ENCODE measurements around the gene UGP2. TPM values are rescaled to one million over a fixed set of nuclear protein-coding genes. Genes with fewer than 3 reads are reported as not detected.

UGP2 gene
- total and polyA plus RNA-seq, 2 of the 8 experiments (the other 6 are each of a cell fraction or from before 2014, with no cell fraction given): 278 to 956 TPM

- no peak overlapping the region for H2AK5ac ChIP-seq (ENCODE audit: low read depth, low read length)
- CTCF ChIA-PET (ENCODE audit: partially characterized antibody): interaction anchor here (0.9 to 5.1 kb wide), 5 partner anchors 9 to 154 kb away, joined by 3 to 19 read pairs (median 9); no protein-coding TSS in a partner anchor
- no peak overlapping the region for H2BK12ac ChIP-seq (ENCODE audit: low read depth, low read length)
- H3K23me2 ChIP-seq (ENCODE audit: low read depth, low read length): peaks cover 8% of the 10 kb centered on the region
- DNase-seq (ENCODE audit: low read depth in 1 of 2, low spot score in 2 of 2): no peak
- no peak overlapping the region for H2BK5ac ChIP-seq (ENCODE audit: low read depth, low read length)
- H3K79me2 ChIP-seq (ENCODE audit: control insufficient read depth in 1 of 2, insufficient read depth in 2 of 2, low read length in 2 of 2): peaks cover 44 to 92% of the 10 kb centered on the region in 2 experiments
- no peak overlapping the region for H4K8ac ChIP-seq (ENCODE audit: extremely low read depth, insufficient read depth, low read length)
- H3K4me2 ChIP-seq (ENCODE audit: insufficient read depth in 1 of 2, low read depth in 2 of 2, low read length in 2 of 2): peak overlapping the region; percentile 78 to 94
- POLR2A ChIA-PET (ENCODE audit: partially characterized antibody): interaction anchor here (0.6 to 10.8 kb wide), 13 partner anchors 8 to 256 kb away, joined by 3 to 297 read pairs (median 4); partner anchors contain the start of genes MDH1 and WDPCP
- peak overlapping the region; percentile 78 for H4K5ac ChIP-seq (ENCODE audit: insufficient read length, low read depth, low read length)
- WGBS, 2 experiments (ENCODE audit: extremely low coverage in 1 of 2, insufficient coverage in 1 of 2, insufficient read length in 1 of 2, insufficient replicate concordance in 2 of 2, low coverage in 1 of 2, low lambda C conversion rate in 2 of 2, missing lambda C conversion rate in 1 of 2): 42% methylated on average over 3 of the region's 3 CpGs; no CpG with 5 or more reads in 1 of the 2 experiments
- H4K20me1 ChIP-seq (replicated peaks in 1 of 2; ENCODE audit: control insufficient read depth in 1 of 2, insufficient read depth in 2 of 2, low read length in 2 of 2): peaks cover 11 to 13% of the 10 kb centered on the region in 2 experiments
- peaks cover 0 to 26% (median 1%) of the 10 kb centered on the region in 4 experiments; a peak in 4 of 7 replicates for H3K4me1 ChIP-seq (replicated peaks in 1 of 4; ENCODE audit: control insufficient read depth in 3 of 4, insufficient read depth in 4 of 4, low read length in 3 of 4)
- peak overlapping the region in 3 of 4 experiments; percentile 23 to 83 (median 46); a peak in 3 of 7 replicates for H3K9ac ChIP-seq (replicated peaks in 1 of 4; ENCODE audit: extremely low read depth in 1 of 4, low read depth in 3 of 4, low read length in 3 of 4)
- no peak overlapping the region for H2BK20ac ChIP-seq (ENCODE audit: low read length)
- H3K18ac ChIP-seq (ENCODE audit: extremely low read depth, low read length): no peak overlapping the region; the same call in 1 of the 2 replicates
- H3K9me3 ChIP-seq (ENCODE audit: insufficient read depth in 2 of 2, low read depth in 1 of 2, low read length in 1 of 2): no peaks in the 10 kb centered on the region
- H3K27ac ChIP-seq (ENCODE audit: low read depth, low read length): peak overlapping the region; percentile 16; the same call in 1 of the 2 replicates
- no peak overlapping the region for H3K14ac ChIP-seq (ENCODE audit: insufficient read length)
- no peak overlapping the region for H2AFZ ChIP-seq (ENCODE audit: low read length)
- no peak overlapping the region for H3K4ac ChIP-seq (replicated peaks; ENCODE audit: insufficient read length, low read depth, low read length)
- no peaks in the 10 kb centered on the region for H3K27me3 ChIP-seq (replicated peaks in 1 of 4; ENCODE audit: control insufficient read depth in 3 of 4, extremely low read depth in 1 of 4, insufficient read depth in 3 of 4, low read length in 3 of 4)
- no peaks in the 10 kb centered on the region for H3K79me1 ChIP-seq (ENCODE audit: low read depth, low read length)
- peak overlapping the region; percentile 94 to 100 (median 97) for H3K4me3 ChIP-seq (ENCODE audit: extremely low read depth in 1 of 4, insufficient read depth in 2 of 4, low read depth in 3 of 4, low read length in 4 of 4)
- H3K23ac ChIP-seq (ENCODE audit: insufficient read length): no peak overlapping the region
- H3K36me3 ChIP-seq (ENCODE audit: control insufficient read depth in 2 of 4, insufficient read depth in 4 of 4, low read length in 3 of 4): peaks cover 0 to 57% (median 8%) of the 10 kb centered on the region in 4 experiments; a peak in 4 of 8 replicates
- H2BK15ac ChIP-seq (ENCODE audit: low read length): no peak overlapping the region
- FAIRE-seq: no peak
- peak overlapping the region; percentile 71 for H4K91ac ChIP-seq (replicated peaks; ENCODE audit: insufficient read length, low read length)
- no peak overlapping the region for H2BK120ac ChIP-seq (replicated peaks; ENCODE audit: low read depth, low read length)
- H3K56ac ChIP-seq (replicated peaks; ENCODE audit: insufficient read length, low read depth, low read length): no peak overlapping the region
- TF ChIP-seq ZNF274 (IDR thresholded peaks at IDR 0.05; ENCODE audit: borderline replicate concordance, extremely low read depth, low read length): no peak
- TF ChIP-seq POLR2AphosphoS5 (IDR thresholded peaks at IDR 0.05; ENCODE audit: low read depth, low read length): no peak
- no peak for TF ChIP-seq CREB1 (IDR thresholded peaks at IDR 0.05)
- TF ChIP-seq GABPA (IDR thresholded peaks at IDR 0.05; ENCODE audit: borderline replicate concordance, insufficient read depth, low read length): no peak
- no peak for TF ChIP-seq RFX5 (IDR thresholded peaks at IDR 0.05; ENCODE audit: borderline replicate concordance, low read depth, low read length)
- no peak for TF ChIP-seq SIX5 (IDR thresholded peaks at IDR 0.05; ENCODE audit: low read depth, low read length)
- TF ChIP-seq HDAC2 (IDR thresholded peaks at IDR 0.05; ENCODE audit: borderline replicate concordance in 1 of 2, low read depth in 2 of 2, low read length in 2 of 2): no peak
- TF ChIP-seq TBP (IDR thresholded peaks at IDR 0.05; ENCODE audit: low read depth, low read length): peak; percentile 41; the same call in 1 of the 2 replicates
- 0 out of 2 replicates have a peak, but pooled peaks have one; percentile 24 for TF ChIP-seq TAF1 (IDR thresholded peaks at IDR 0.05; ENCODE audit: low read depth, low read length)
- TF ChIP-seq KDM5A (IDR thresholded peaks at IDR 0.05; ENCODE audit: low read length): no peak
- TF ChIP-seq YY1 (IDR thresholded peaks at IDR 0.05; ENCODE audit: low read depth, low read length): no peak
- TF ChIP-seq, protein P1, sequence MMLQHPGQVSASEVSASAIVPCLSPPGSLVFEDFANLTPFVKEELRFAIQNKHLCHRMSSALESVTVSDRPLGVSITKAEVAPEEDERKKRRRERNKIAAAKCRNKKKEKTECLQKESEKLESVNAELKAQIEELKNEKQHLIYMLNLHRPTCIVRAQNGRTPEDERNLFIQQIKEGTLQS (IDR thresholded peaks at IDR 0.05; ENCODE audit: insufficient read depth, low read depth, low read length): no peak
- TF ChIP-seq FOSL1 (IDR thresholded peaks at IDR 0.05; ENCODE audit: insufficient read depth, low read depth, low read length): no peak
Measured at GRCh38 chr2:63845866-63846265, 4.2 kb downstream of the UGP2 start.

Data from H1 (cell line).